ENCODE data around the gene ZNF358. TPM values are rescaled to one million over a fixed set of nuclear protein-coding genes. Genes with fewer than 3 reads are reported as not detected.

Gene ZNF358
- total and polyA plus RNA-seq, 2 of the 13 experiments (the other 11 are each of a cell fraction or from before 2014, with no cell fraction given), result 9.1 to 37.0 TPM

DNA sequence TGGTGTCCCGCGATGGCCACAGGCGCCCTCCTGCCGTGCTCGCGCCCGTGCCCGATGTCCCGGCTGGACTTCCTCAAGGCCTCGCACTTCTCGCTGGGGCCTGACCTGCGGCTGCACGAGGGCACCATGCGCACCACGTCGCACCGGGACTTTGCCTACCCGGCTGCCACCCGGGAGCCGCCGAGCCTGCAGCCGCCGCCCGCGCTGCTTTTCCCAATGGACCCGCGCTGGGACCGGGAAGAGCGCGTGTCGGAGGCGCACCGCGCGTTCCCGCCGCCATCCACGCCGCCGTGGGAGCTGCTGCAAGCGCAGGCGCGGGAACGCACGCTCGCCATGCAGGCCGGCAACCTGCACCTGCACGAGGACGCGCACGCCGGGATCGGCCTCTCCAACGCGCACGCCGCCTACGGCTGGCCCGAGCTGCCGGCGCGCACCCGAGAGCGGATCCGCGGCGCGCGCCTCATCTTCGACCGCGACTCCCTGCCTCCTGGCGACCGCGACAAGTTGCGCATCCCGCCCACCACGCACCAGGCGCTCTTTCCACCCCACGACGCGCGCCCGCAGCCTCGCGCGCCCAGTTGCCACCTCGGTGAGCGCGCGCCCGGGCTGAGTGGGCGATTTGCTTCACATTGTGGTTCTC is 15.0 kb upstream of the ZNF358 start (continued):
- TF ChIP-seq, protein P1, sequence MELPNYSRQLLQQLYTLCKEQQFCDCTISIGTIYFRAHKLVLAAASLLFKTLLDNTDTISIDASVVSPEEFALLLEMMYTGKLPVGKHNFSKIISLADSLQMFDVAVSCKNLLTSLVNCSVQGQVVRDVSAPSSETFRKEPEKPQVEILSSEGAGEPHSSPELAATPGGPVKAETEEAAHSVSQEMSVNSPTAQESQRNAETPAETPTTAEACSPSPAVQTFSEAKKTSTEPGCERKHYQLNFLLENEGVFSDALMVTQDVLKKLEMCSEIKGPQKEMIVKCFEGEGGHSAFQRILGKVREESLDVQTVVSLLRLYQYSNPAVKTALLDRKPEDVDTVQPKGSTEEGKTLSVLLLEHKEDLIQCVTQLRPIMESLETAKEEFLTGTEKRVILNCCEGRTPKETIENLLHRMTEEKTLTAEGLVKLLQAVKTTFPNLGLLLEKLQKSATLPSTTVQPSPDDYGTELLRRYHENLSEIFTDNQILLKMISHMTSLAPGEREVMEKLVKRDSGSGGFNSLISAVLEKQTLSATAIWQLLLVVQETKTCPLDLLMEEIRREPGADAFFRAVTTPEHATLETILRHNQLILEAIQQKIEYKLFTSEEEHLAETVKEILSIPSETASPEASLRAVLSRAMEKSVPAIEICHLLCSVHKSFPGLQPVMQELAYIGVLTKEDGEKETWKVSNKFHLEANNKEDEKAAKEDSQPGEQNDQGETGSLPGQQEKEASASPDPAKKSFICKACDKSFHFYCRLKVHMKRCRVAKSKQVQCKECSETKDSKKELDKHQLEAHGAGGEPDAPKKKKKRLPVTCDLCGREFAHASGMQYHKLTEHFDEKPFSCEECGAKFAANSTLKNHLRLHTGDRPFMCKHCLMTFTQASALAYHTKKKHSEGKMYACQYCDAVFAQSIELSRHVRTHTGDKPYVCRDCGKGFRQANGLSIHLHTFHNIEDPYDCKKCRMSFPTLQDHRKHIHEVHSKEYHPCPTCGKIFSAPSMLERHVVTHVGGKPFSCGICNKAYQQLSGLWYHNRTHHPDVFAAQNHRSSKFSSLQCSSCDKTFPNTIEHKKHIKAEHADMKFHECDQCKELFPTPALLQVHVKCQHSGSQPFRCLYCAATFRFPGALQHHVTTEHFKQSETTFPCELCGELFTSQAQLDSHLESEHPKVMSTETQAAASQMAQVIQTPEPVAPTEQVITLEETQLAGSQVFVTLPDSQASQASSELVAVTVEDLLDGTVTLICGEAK (IDR thresholded peaks at IDR 0.05), result no peak
- TF ChIP-seq, protein P1 (CRISPR knock-in tag; IDR thresholded peaks at IDR 0.05), result peak; percentile 77; the same call in 1 of the 2 replicates
- no peak for TF ChIP-seq PHF5A (CRISPR knock-in tag; IDR thresholded peaks at IDR 0.05; ENCODE audit: low read depth, unreplicated experiment)
- TF ChIP-seq ZNF205 (CRISPR knock-in tag; IDR thresholded peaks at IDR 0.05), result no peak
- TF ChIP-seq, protein P2, sequence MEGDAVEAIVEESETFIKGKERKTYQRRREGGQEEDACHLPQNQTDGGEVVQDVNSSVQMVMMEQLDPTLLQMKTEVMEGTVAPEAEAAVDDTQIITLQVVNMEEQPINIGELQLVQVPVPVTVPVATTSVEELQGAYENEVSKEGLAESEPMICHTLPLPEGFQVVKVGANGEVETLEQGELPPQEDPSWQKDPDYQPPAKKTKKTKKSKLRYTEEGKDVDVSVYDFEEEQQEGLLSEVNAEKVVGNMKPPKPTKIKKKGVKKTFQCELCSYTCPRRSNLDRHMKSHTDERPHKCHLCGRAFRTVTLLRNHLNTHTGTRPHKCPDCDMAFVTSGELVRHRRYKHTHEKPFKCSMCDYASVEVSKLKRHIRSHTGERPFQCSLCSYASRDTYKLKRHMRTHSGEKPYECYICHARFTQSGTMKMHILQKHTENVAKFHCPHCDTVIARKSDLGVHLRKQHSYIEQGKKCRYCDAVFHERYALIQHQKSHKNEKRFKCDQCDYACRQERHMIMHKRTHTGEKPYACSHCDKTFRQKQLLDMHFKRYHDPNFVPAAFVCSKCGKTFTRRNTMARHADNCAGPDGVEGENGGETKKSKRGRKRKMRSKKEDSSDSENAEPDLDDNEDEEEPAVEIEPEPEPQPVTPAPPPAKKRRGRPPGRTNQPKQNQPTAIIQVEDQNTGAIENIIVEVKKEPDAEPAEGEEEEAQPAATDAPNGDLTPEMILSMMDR (CRISPR knock-in tag; IDR thresholded peaks at IDR 0.05), result peak; percentile 27; the same call in 1 of the 2 replicates
- no peak for TF ChIP-seq ZNF713 (CRISPR knock-in tag; IDR thresholded peaks at IDR 0.05)
- no peak for TF ChIP-seq PAWR (CRISPR knock-in tag; IDR thresholded peaks at IDR 0.05; ENCODE audit: borderline replicate concordance)
- TF ChIP-seq ZNF547 (CRISPR knock-in tag; IDR thresholded peaks at IDR 0.05), result peak; percentile 81; the same call in 1 of the 2 replicates
- TF ChIP-seq GLI4 (CRISPR knock-in tag; IDR thresholded peaks at IDR 0.05; ENCODE audit: borderline replicate concordance), result peak; percentile 72; the same call in 1 of the 2 replicates
- TF ChIP-seq ELF4 (CRISPR knock-in tag; IDR thresholded peaks at IDR 0.05; ENCODE audit: borderline replicate concordance), result no peak
- no peak for TF ChIP-seq CHD4 (IDR thresholded peaks at IDR 0.05; ENCODE audit: borderline replicate concordance, low read length)
- TF ChIP-seq, protein P3, sequence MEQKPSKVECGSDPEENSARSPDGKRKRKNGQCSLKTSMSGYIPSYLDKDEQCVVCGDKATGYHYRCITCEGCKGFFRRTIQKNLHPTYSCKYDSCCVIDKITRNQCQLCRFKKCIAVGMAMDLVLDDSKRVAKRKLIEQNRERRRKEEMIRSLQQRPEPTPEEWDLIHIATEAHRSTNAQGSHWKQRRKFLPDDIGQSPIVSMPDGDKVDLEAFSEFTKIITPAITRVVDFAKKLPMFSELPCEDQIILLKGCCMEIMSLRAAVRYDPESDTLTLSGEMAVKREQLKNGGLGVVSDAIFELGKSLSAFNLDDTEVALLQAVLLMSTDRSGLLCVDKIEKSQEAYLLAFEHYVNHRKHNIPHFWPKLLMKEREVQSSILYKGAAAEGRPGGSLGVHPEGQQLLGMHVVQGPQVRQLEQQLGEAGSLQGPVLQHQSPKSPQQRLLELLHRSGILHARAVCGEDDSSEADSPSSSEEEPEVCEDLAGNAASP (CRISPR knock-in tag; IDR thresholded peaks at IDR 0.05; ENCODE audit: borderline replicate concordance), result no peak
- TF ChIP-seq HES4 (CRISPR knock-in tag; IDR thresholded peaks at IDR 0.05; ENCODE audit: borderline replicate concordance), result peak; percentile 78; the same call in 1 of the 2 replicates
- TF ChIP-seq POGZ (CRISPR knock-in tag; IDR thresholded peaks at IDR 0.05), result no peak
- no peak for TF ChIP-seq ZNF720 (CRISPR knock-in tag; IDR thresholded peaks at IDR 0.05)
- TF ChIP-seq HOXA5 (CRISPR knock-in tag; IDR thresholded peaks at IDR 0.05), result no peak
- TF ChIP-seq SAFB2 (CRISPR knock-in tag; IDR thresholded peaks at IDR 0.05; ENCODE audit: borderline replicate concordance, low read depth), result peak; percentile 80; the same call in 1 of the 2 replicates
- 0 out of 2 replicates have a peak, but pooled peaks have one; percentile 67 for TF ChIP-seq TOPORS (CRISPR knock-in tag; IDR thresholded peaks at IDR 0.05)

Data from HepG2 (cell line).